Vagina (tissue), 2 donors: ENCODE results near the gene STH. TPM values are rescaled to one million over a fixed set of nuclear protein-coding genes. Genes with fewer than 3 reads are reported as not detected.
A peak's percentile ranks its signal among the peaks of the same experiment; 100 is the strongest.
"Not testable (repeated sequence)": the region's sequence is repeated elsewhere in the genome, so short reads cannot be mapped to it uniquely, and the experiment has no call there.

Source experiments
- DNase-seq, 2 donors: peaks; one replicate each; pipeline ENCODE4 v3.0.0-alpha.2; 2017; ENCODE audit errors: extremely low spot score in 2 of 2
- H3K27ac ChIP-seq: fragments of 200-600 bp; sonication (generic); one replicate; pipeline ENCODE4 v1.5.1; 2019
- H3K27me3 ChIP-seq: fragments of 200-600 bp; sonication (generic); one replicate; pipeline ENCODE4 v1.5.1; 2019
- H3K36me3 ChIP-seq, 2 donors: fragments of 200-600 bp; sonication (generic); one replicate each; pipeline ENCODE4 v1.5.1; 2017 to 2019
- H3K4me1 ChIP-seq: fragments of 200-600 bp; sonication (generic); one replicate; pipeline ENCODE4 v1.5.1; 2019
- H3K4me3 ChIP-seq, 2 donors: fragments of 200-600 bp; sonication (generic); 1 replicate in 1 of 2; 2 replicates in 1 of 2; pipeline ENCODE4 v1.5.1; 2016 to 2019
- H3K9me3 ChIP-seq: fragments of 200-600 bp; sonication (generic); one replicate; pipeline ENCODE4 v1.5.1; 2019
- CTCF ChIP-seq, 3 experiments: fragments of 450-650 bp in 2 of 3; fragments of 200-600 bp in 1 of 3; sonication (generic) in 1 of 3; IDR thresholded peaks; one replicate each; pipeline ENCODE4 v1.5.1; 2017 to 2019; ENCODE audit warnings: antibody characterized with exemption in 3 of 3, mild to moderate bottlenecking in 2 of 3, moderate library complexity in 2 of 3
- POLR2A ChIP-seq, 2 donors: fragments of 450-650 bp; IDR thresholded peaks; one replicate each; pipeline ENCODE4 v1.6.1; 2017; ENCODE audit warnings: antibody characterized with exemption in 2 of 2, mild to moderate bottlenecking in 2 of 2, moderate library complexity in 2 of 2
- POLR2AphosphoS5 ChIP-seq, 2 donors: sonication (generic); formaldehyde crosslinking; IDR thresholded peaks; one replicate each; pipeline ENCODE4 v1.9.0; 2017; ENCODE audit warnings: antibody characterized with exemption in 2 of 2, mild to moderate bottlenecking in 2 of 2, low read depth in 1 of 2; ENCODE audit not compliant: insufficient read depth in 1 of 2
- intact Hi-C: fragments of 100-400 bp; cut with DNase I; formaldehyde crosslinking; loops from one replicate; pipeline ENCODE4 v1.15.1; 2023
- total RNA-seq: library from RNA; depleted of rRNA; stranded (reverse); fragments of >200 nt; gene quantifications from one replicate; pipeline ENCODE4 v1.2.3, GENCODE V29; 2016

Gene STH
- total RNA-seq, 1 donor from 2014 or later = not detected

GRCh38 chr17:45952814-45953320 is 46.2 kb upstream of the STH start:
- intact Hi-C loops = no loop called here
- no peak overlapping the region for H3K4me3 ChIP-seq

GRCh38 chr17:45953561-45953960 is 45.5 kb upstream of the STH start:
- H3K4me3 ChIP-seq = no peak overlapping the region
- no peak overlapping the region for H3K27ac ChIP-seq
- H3K9me3 ChIP-seq = no peaks in the 10 kb centered on the region
- TF ChIP-seq POLR2A (IDR thresholded peaks at IDR 0.05) = no peak
- TF ChIP-seq CTCF (IDR thresholded peaks at IDR 0.05) = no peak
- no peak for TF ChIP-seq POLR2AphosphoS5 (IDR thresholded peaks at IDR 0.05; ENCODE audit: insufficient read depth in 1 of 2, low read depth in 1 of 2)
- intact Hi-C loops = no loop called here
- peaks cover 3% of the 10 kb centered on the region for H3K4me1 ChIP-seq
- DNase-seq = no peak
- H3K36me3 ChIP-seq = no peaks in the 10 kb centered on the region
- no peaks in the 10 kb centered on the region for H3K27me3 ChIP-seq

More at GRCh38 chr17:45952814-45953320, 46.2 kb upstream of the STH start:
- no peak for DNase-seq
- no peak overlapping the region for H3K27ac ChIP-seq
- H3K36me3 ChIP-seq = no peaks in the 10 kb centered on the region
- H3K4me1 ChIP-seq = peaks cover 8% of the 10 kb centered on the region
- H3K9me3 ChIP-seq = no peaks in the 10 kb centered on the region
- no peaks in the 10 kb centered on the region for H3K27me3 ChIP-seq
- TF ChIP-seq CTCF (IDR thresholded peaks at IDR 0.05) (no peak), POLR2AphosphoS5 (IDR thresholded peaks at IDR 0.05; ENCODE audit: insufficient read depth in 1 of 2, low read depth in 1 of 2) (no peak), POLR2A (IDR thresholded peaks at IDR 0.05) (no peak)

GRCh38 chr17:45954914-45955313 is 44.1 kb upstream of the STH start:
- intact Hi-C loops = no loop called here
- Histone ChIP-seq H3K36me3 (no peaks in the 10 kb centered on the region), H3K4me3 (no peak overlapping the region), H3K4me1 (no peaks in the 10 kb centered on the region), H3K27me3 (no peaks in the 10 kb centered on the region), H3K27ac (peak overlapping the region; percentile 39), H3K9me3 (no peaks in the 10 kb centered on the region)
- no peak for DNase-seq
- TF ChIP-seq POLR2AphosphoS5 (IDR thresholded peaks at IDR 0.05; ENCODE audit: insufficient read depth in 1 of 2, low read depth in 1 of 2) = no peak
- TF ChIP-seq POLR2A (IDR thresholded peaks at IDR 0.05) = no peak
- TF ChIP-seq CTCF (IDR thresholded peaks at IDR 0.05) = no peak

- peak overlapping the region; percentile 39 for H3K27ac ChIP-seq
- DNase-seq = no peak
- no peak for TF ChIP-seq POLR2A (IDR thresholded peaks at IDR 0.05)
- no peak for TF ChIP-seq POLR2AphosphoS5 (IDR thresholded peaks at IDR 0.05; ENCODE audit: insufficient read depth in 1 of 2, low read depth in 1 of 2)
- TF ChIP-seq CTCF (IDR thresholded peaks at IDR 0.05) = no peak
- no peaks in the 10 kb centered on the region for H3K27me3 ChIP-seq
- H3K4me3 ChIP-seq = no peak overlapping the region
- H3K4me1 ChIP-seq = no peaks in the 10 kb centered on the region
- no peaks in the 10 kb centered on the region for H3K36me3 ChIP-seq
- intact Hi-C loops = no loop called here
- no peaks in the 10 kb centered on the region for H3K9me3 ChIP-seq
Measured at GRCh38 chr17:45955326-45955725, 43.7 kb upstream of the STH start.

GRCh38 chr17:45956090-45956489 is 43.0 kb upstream of the STH start:
- Histone ChIP-seq H3K36me3 (no peaks in the 10 kb centered on the region), H3K4me3 (no peak overlapping the region), H3K9me3 (no peaks in the 10 kb centered on the region), H3K27me3 (no peaks in the 10 kb centered on the region), H3K4me1 (no peaks in the 10 kb centered on the region), H3K27ac (no peak overlapping the region)
- intact Hi-C loops = no loop called here
- no peak for DNase-seq
- TF ChIP-seq POLR2A (IDR thresholded peaks at IDR 0.05) (no peak), POLR2AphosphoS5 (IDR thresholded peaks at IDR 0.05; ENCODE audit: insufficient read depth in 1 of 2, low read depth in 1 of 2) (no peak), CTCF (IDR thresholded peaks at IDR 0.05) (no peak)

- H3K4me3 ChIP-seq, DNase-seq, H3K36me3 ChIP-seq, H3K27me3 ChIP-seq, H3K27ac ChIP-seq, H3K9me3 ChIP-seq, intact Hi-C loops, H3K4me1 ChIP-seq: not testable (repeated sequence)
Measured at GRCh38 chr17:45956746-45957145, 42.3 kb upstream of the STH start.
